Activated CD4-positive, alpha-beta memory T cell treated with anti-CD3 and anti-CD28 coated beads for 36 hours (primary cell): ENCODE data around the gene ERLEC1. TPM values are rescaled to one million over a fixed set of nuclear protein-coding genes. Genes with fewer than 3 reads are reported as not detected.
A peak's percentile ranks its signal among the peaks of the same experiment; 100 is the strongest.
"Not testable (repeated sequence)": the region's sequence is repeated elsewhere in the genome, so short reads cannot be mapped to it uniquely, and the experiment has no call there.

Experiments
- CTCF ChIA-PET: fragments of 350-600 bp; sonication (Branson Sonifier 250); formaldehyde crosslinking; loops from one replicate; lab custom pipeline; 2021; ENCODE audit warnings: antibody characterized with exemption, inconsistent platforms; lab: Charles Lee
- POLR2A ChIA-PET: fragments of 350-600 bp; sonication (Branson Sonifier 250); formaldehyde crosslinking; loops from one replicate; lab custom pipeline; 2021; ENCODE audit warnings: antibody characterized with exemption; lab: Charles Lee
- DNase-seq: peaks from one replicate; pipeline ENCODE4 v3.0.0-alpha.2; 2020
- H3K27ac Mint-ChIP-seq: one replicate; pipeline ENCODE4 v1.8.0; 2021; ENCODE audit warnings: mixed read lengths
- H3K27me3 Mint-ChIP-seq: one replicate; pipeline ENCODE4 v1.8.0; 2021; ENCODE audit warnings: mixed read lengths
- H3K36me3 Mint-ChIP-seq: one replicate; pipeline ENCODE4 v1.8.0; 2021; ENCODE audit warnings: mixed read lengths
- H3K4me1 Mint-ChIP-seq: one replicate; pipeline ENCODE4 v1.8.0; 2021; ENCODE audit warnings: low read depth, mixed read lengths
- H3K4me3 Mint-ChIP-seq: one replicate; pipeline ENCODE4 v1.8.0; 2021; ENCODE audit warnings: mild to moderate bottlenecking, mixed read lengths
- H3K9me3 Mint-ChIP-seq: one replicate; pipeline ENCODE4 v1.8.0; 2021; ENCODE audit warnings: mixed read lengths
- intact Hi-C: fragments of 100-400 bp; cut with micrococcal nuclease; formaldehyde crosslinking; loops from one replicate; pipeline ENCODE4 v1.15.1; 2023
- total RNA-seq, 2 experiments: library from RNA; stranded (reverse); gene quantifications; one replicate each; pipeline ENCODE4 v1.2.3, GENCODE V29; 2021

The ERLEC1 gene
- total RNA-seq, 2 experiments from 2014 or later: 26.7 to 27.0 TPM

GRCh38 chr2:53757206-53757605, 29.6 kb upstream of the ERLEC1 start:
- not testable (repeated sequence) for H3K27me3 Mint-ChIP-seq
- peaks cover 15% of the 10 kb centered on the region for H3K36me3 Mint-ChIP-seq

GRCh38 chr2:53765767-53766166, 21.1 kb upstream of the ERLEC1 start:
- CTCF ChIA-PET: interaction anchor here (0.7 kb wide), 1 partner anchor 50 kb away, joined by 3 read pairs; no protein-coding TSS in a partner anchor
- Mint-ChIP-seq H3K27ac (no peak overlapping the region), H3K4me1 (peaks cover 23% of the 10 kb centered on the region), H3K27me3 (no peaks in the 10 kb centered on the region), H3K36me3 (peaks cover 19% of the 10 kb centered on the region), H3K9me3 (no peaks in the 10 kb centered on the region), H3K4me3 (no peak overlapping the region)
- DNase-seq: no peak
- POLR2A ChIA-PET: interaction anchor here (1.7 kb wide), 1 partner anchor 31 kb away, joined by 4 read pairs; no protein-coding TSS in a partner anchor
- intact Hi-C loops: loop anchor here (5.0 to 10.0 kb wide), 3 partner anchors 202 to 959 kb away; partner anchors contain the start of gene EML6

More at GRCh38 chr2:53757206-53757605, 29.6 kb upstream of the ERLEC1 start:
- intact Hi-C loops, POLR2A ChIA-PET, H3K27ac Mint-ChIP-seq, H3K9me3 Mint-ChIP-seq, H3K4me3 Mint-ChIP-seq, DNase-seq, H3K4me1 Mint-ChIP-seq, CTCF ChIA-PET: not testable (repeated sequence)

GRCh38 chr2:53767405-53768241, 19.2 kb upstream of the ERLEC1 start, which contains the start of gene CHAC2:
TSS of gene CHAC2 (plus strand) at chr2:53767804. CDS start at chr2:53767887, 83 bp downstream.
- DNase-seq: peak; percentile 91

GRCh38 chr2:53768242-53768542, 18.7 kb upstream of the ERLEC1 start:
- peaks cover 22% of the 10 kb centered on the region for H3K36me3 Mint-ChIP-seq
- H3K4me3 Mint-ChIP-seq: peak overlapping the region; percentile 93
- no peak for DNase-seq
- no peaks in the 10 kb centered on the region for H3K9me3 Mint-ChIP-seq
- POLR2A ChIA-PET: interaction anchor here (0.7 to 3.6 kb wide), 6 partner anchors 8 to 1850 kb away, joined by 4 to 43 read pairs (median 7); partner anchors contain the start of genes ASB3, ERLEC1, PPP4R3B and PSME4
- peak overlapping the region; percentile 97 for H3K27ac Mint-ChIP-seq
- H3K27me3 Mint-ChIP-seq: no peaks in the 10 kb centered on the region
- peaks cover 27% of the 10 kb centered on the region for H3K4me1 Mint-ChIP-seq
- intact Hi-C loops: loop anchor here (5.0 to 10.0 kb wide), 3 partner anchors 199 to 957 kb away; partner anchors contain the start of gene EML6
- CTCF ChIA-PET: interaction anchor here (0.7 to 1.7 kb wide), 3 partner anchors 14 to 227 kb away, joined by 3 to 10 read pairs (median 4); partner anchors contain the start of gene ERLEC1

More at GRCh38 chr2:53767405-53768241, 19.2 kb upstream of the ERLEC1 start, which contains the start of gene CHAC2:
- ChIA-PET CTCF (interaction anchor here (0.7 to 1.7 kb wide), 4 partner anchors 15 to 228 kb away, joined by 3 to 10 read pairs (median 4); partner anchors contain the start of gene ERLEC1), POLR2A (interaction anchor here (0.7 to 3.6 kb wide), 10 partner anchors 9 to 1851 kb away, joined by 3 to 43 read pairs (median 5); partner anchors contain the start of genes ASB3, ERLEC1, PPP4R3B and PSME4)
- intact Hi-C loops: loop anchor here (1.0 to 10.0 kb wide), 5 partner anchors 16 to 957 kb away; partner anchors contain the start of genes EML6 and ERLEC1
- Mint-ChIP-seq H3K4me1 (peaks cover 27% of the 10 kb centered on the region), H3K36me3 (peaks cover 25% of the 10 kb centered on the region), H3K27me3 (no peaks in the 10 kb centered on the region), H3K9me3 (no peaks in the 10 kb centered on the region), H3K27ac (peak within 1 kb of the TSS; percentile 97), H3K4me3 (peak within 1 kb of the TSS; percentile 93)

- peaks cover 19% of the 10 kb centered on the region for H3K36me3 Mint-ChIP-seq
- ChIA-PET CTCF (interaction anchor here (1.9 kb wide), 1 partner anchor 17 kb away, joined by 7 read pairs; no protein-coding TSS in a partner anchor), POLR2A (interaction anchor here (1.0 to 3.6 kb wide), 3 partner anchors 11 to 24 kb away, joined by 3 to 43 read pairs (median 5); partner anchors contain the start of genes ASB3 and ERLEC1)
- H3K9me3 Mint-ChIP-seq: no peaks in the 10 kb centered on the region
- peak overlapping the region; percentile 93 for H3K4me3 Mint-ChIP-seq
- DNase-seq: no peak
- no peak overlapping the region for H3K27ac Mint-ChIP-seq
- peaks cover 27% of the 10 kb centered on the region for H3K4me1 Mint-ChIP-seq
- intact Hi-C loops: loop anchor here (5.0 to 10.0 kb wide), 3 partner anchors 198 to 955 kb away; partner anchors contain the start of gene EML6
- no peaks in the 10 kb centered on the region for H3K27me3 Mint-ChIP-seq
Observed at GRCh38 chr2:53769318-53769945, 17.4 kb upstream of the ERLEC1 start.

- no peak overlapping the region for H3K4me3 Mint-ChIP-seq
- ChIA-PET POLR2A (interaction anchor here (1.4 kb wide), 1 partner anchor 11 kb away, joined by 5 read pairs; no protein-coding TSS in a partner anchor), CTCF (interaction anchor here (1.9 kb wide), 1 partner anchor 16 kb away, joined by 7 read pairs; no protein-coding TSS in a partner anchor)
- no peak overlapping the region for H3K27ac Mint-ChIP-seq
- DNase-seq: no peak
- no peaks in the 10 kb centered on the region for H3K27me3 Mint-ChIP-seq
- H3K4me1 Mint-ChIP-seq: peaks cover 27% of the 10 kb centered on the region
- intact Hi-C loops: no loop called here
- no peaks in the 10 kb centered on the region for H3K9me3 Mint-ChIP-seq
- H3K36me3 Mint-ChIP-seq: peaks cover 17% of the 10 kb centered on the region
Observed at GRCh38 chr2:53770264-53770663, 16.6 kb upstream of the ERLEC1 start.

GRCh38 chr2:53777134-53777533, 9.7 kb upstream of the ERLEC1 start:
- Mint-ChIP-seq H3K9me3 (no peaks in the 10 kb centered on the region), H3K4me1 (peaks cover 10% of the 10 kb centered on the region), H3K4me3 (no peak overlapping the region), H3K27me3 (no peaks in the 10 kb centered on the region), H3K27ac (peak overlapping the region; percentile 4), H3K36me3 (peaks cover 27% of the 10 kb centered on the region)
- DNase-seq: no peak
- CTCF ChIA-PET: no interaction called here
- POLR2A ChIA-PET: interaction anchor here (1.7 kb wide), 1 partner anchor 9 kb away, joined by 9 read pairs; the partner anchor contains the start of gene CHAC2
- intact Hi-C loops: no loop called here

GRCh38 chr2:53778536-53779162, 8.2 kb upstream of the ERLEC1 start:
- Mint-ChIP-seq H3K27ac (no peak overlapping the region), H3K4me3 (no peak overlapping the region), H3K9me3 (no peaks in the 10 kb centered on the region), H3K27me3 (no peaks in the 10 kb centered on the region), H3K4me1 (peaks cover 12% of the 10 kb centered on the region), H3K36me3 (peaks cover 23% of the 10 kb centered on the region)
- ChIA-PET CTCF (no interaction called here), POLR2A (no interaction called here)
- DNase-seq: no peak
- intact Hi-C loops: no loop called here

- ChIA-PET CTCF (no interaction called here), POLR2A (interaction anchor here (1.7 kb wide), 1 partner anchor 10 kb away, joined by 5 read pairs; no protein-coding TSS in a partner anchor)
- Mint-ChIP-seq H3K4me3 (no peak overlapping the region), H3K4me1 (peaks cover 25% of the 10 kb centered on the region), H3K36me3 (peaks cover 20% of the 10 kb centered on the region), H3K27me3 (no peaks in the 10 kb centered on the region), H3K9me3 (no peaks in the 10 kb centered on the region), H3K27ac (no peak overlapping the region)
- no peak for DNase-seq
- intact Hi-C loops: loop anchor here (10.0 kb wide), 1 partner anchor 795 kb away; no protein-coding TSS in a partner anchor
Observed at GRCh38 chr2:53780056-53780455, 6.8 kb upstream of the ERLEC1 start.

- Mint-ChIP-seq H3K4me1 (peaks cover 27% of the 10 kb centered on the region), H3K27me3 (no peaks in the 10 kb centered on the region), H3K9me3 (no peaks in the 10 kb centered on the region), H3K36me3 (peaks cover 13% of the 10 kb centered on the region), H3K4me3 (no peak overlapping the region), H3K27ac (no peak overlapping the region)
- intact Hi-C loops: loop anchor here (10.0 kb wide), 1 partner anchor 792 kb away; no protein-coding TSS in a partner anchor
- DNase-seq: no peak
- POLR2A ChIA-PET: interaction anchor here (2.9 kb wide), 1 partner anchor 15 kb away, joined by 11 read pairs; the partner anchor contains the start of gene CHAC2
- CTCF ChIA-PET: interaction anchor here (1.2 kb wide), 1 partner anchor 15 kb away, joined by 3 read pairs; the partner anchor contains the start of gene CHAC2
Observed at GRCh38 chr2:53782676-53783075, 4.2 kb upstream of the ERLEC1 start.
